Uterus (tissue), 4 donors: ENCODE measurements around the gene PSORS1C1. TPM values are rescaled to one million over a fixed set of nuclear protein-coding genes. Genes with fewer than 3 reads are reported as not detected.
"Not testable (repeated sequence)": the region's sequence is repeated elsewhere in the genome, so short reads cannot be mapped to it uniquely, and the experiment has no call there.

Experiments
- DNase-seq, 2 donors: peaks; one replicate each; pipeline ENCODE4 v3.0.0-alpha.2; 2019 to 2020
- H3K27ac ChIP-seq, 2 donors: fragments of 200-600 bp; sonication (generic); 1 replicate in 1 of 2; 2 replicates in 1 of 2; pipeline ENCODE4 v1.5.1; 2016 to 2018
- H3K27me3 ChIP-seq, 2 donors: fragments of 200-600 bp; sonication (generic); one replicate each; pipeline ENCODE4 v1.5.1; 2018 to 2019; ENCODE audit warnings: control low read depth in 1 of 2
- H3K36me3 ChIP-seq, 2 donors: fragments of 200-600 bp; sonication (generic); one replicate each; pipeline ENCODE4 v1.5.1; 2019; ENCODE audit warnings: control low read depth in 1 of 2
- H3K4me1 ChIP-seq, 2 donors: fragments of 200-600 bp; sonication (generic); one replicate each; pipeline ENCODE4 v1.5.1; 2018 to 2019; ENCODE audit warnings: control low read depth in 1 of 2
- H3K4me3 ChIP-seq, 2 donors: fragments of 200-600 bp; sonication (generic); 1 replicate in 1 of 2; 2 replicates in 1 of 2; pipeline ENCODE4 v1.5.1; 2018 to 2019; ENCODE audit warnings: mild to moderate bottlenecking in 1 of 2
- H3K9me3 ChIP-seq, 2 donors: fragments of 200-600 bp; sonication (generic); one replicate each; pipeline ENCODE4 v1.5.1; 2019; ENCODE audit warnings: control low read depth in 1 of 2
- CTCF ChIP-seq, 4 experiments: fragments of 200-600 bp in 2 of 4; fragments of 450-650 bp in 2 of 4; sonication (generic) in 2 of 4; IDR thresholded peaks; one replicate each; pipeline ENCODE4 v1.5.1; 2016 to 2019; ENCODE audit warnings: antibody characterized with exemption in 4 of 4, mild to moderate bottlenecking in 2 of 4, moderate library complexity in 1 of 4
- POLR2A ChIP-seq, 2 donors: fragments of 450-650 bp; IDR thresholded peaks; one replicate each; pipeline ENCODE4 v1.6.1; 2016; ENCODE audit warnings: antibody characterized with exemption in 2 of 2, mild to moderate bottlenecking in 1 of 2, moderate library complexity in 1 of 2
- intact Hi-C: fragments of 100-400 bp; cut with DNase I; formaldehyde crosslinking; loops from one replicate; pipeline ENCODE4 v1.15.1; 2023; ENCODE audit warnings: low total_unique reads
- total RNA-seq, 4 donors: library from RNA; depleted of rRNA in 3 of 4; stranded (reverse); fragments of >200 nt in 3 of 4; gene quantifications; one replicate each; pipeline versions ENCODE4 v1.1.0 to v1.2.4, GENCODE V29; 2014 to 2023
- donor health status: DM: yes; HTN: yes; CAD: no.

The PSORS1C1 gene
- total RNA-seq, 4 donors from 2014 or later: under 0.01 to 4.5 (median 0.54) TPM

GRCh38 chr6:31163922-31164321 lies 49.3 kb downstream of the PSORS1C1 start:
- Histone ChIP-seq H3K4me1 (no peaks in the 10 kb centered on the region), H3K4me3 (no peak overlapping the region), H3K27me3 (no peaks in the 10 kb centered on the region), H3K36me3 (no peaks in the 10 kb centered on the region), H3K9me3 (no peaks in the 10 kb centered on the region), H3K27ac (no peak overlapping the region)
- TF ChIP-seq CTCF (IDR thresholded peaks at IDR 0.05) (no peak), POLR2A (IDR thresholded peaks at IDR 0.05) (no peak)
- no peak for DNase-seq
- intact Hi-C loops: no loop called here

GRCh38 chr6:31164475-31165063 lies 50.0 kb downstream of the PSORS1C1 start:
- DNase-seq, intact Hi-C loops, H3K27ac ChIP-seq, H3K27me3 ChIP-seq, H3K4me3 ChIP-seq, H3K9me3 ChIP-seq, H3K36me3 ChIP-seq, H3K4me1 ChIP-seq: not testable (repeated sequence)

GRCh38 chr6:31165064-31165832 lies 50.6 kb downstream of the PSORS1C1 start:
- H3K27me3 ChIP-seq, H3K27ac ChIP-seq, H3K9me3 ChIP-seq, H3K36me3 ChIP-seq, H3K4me1 ChIP-seq, H3K4me3 ChIP-seq, DNase-seq, intact Hi-C loops: not testable (repeated sequence)

- Histone ChIP-seq H3K27me3 (no peaks in the 10 kb centered on the region), H3K36me3 (no peaks in the 10 kb centered on the region), H3K27ac (no peak overlapping the region), H3K9me3 (no peaks in the 10 kb centered on the region), H3K4me3 (no peak overlapping the region), H3K4me1 (no peaks in the 10 kb centered on the region)
- no peak for DNase-seq
- intact Hi-C loops: no loop called here
- TF ChIP-seq CTCF (IDR thresholded peaks at IDR 0.05): no peak
- TF ChIP-seq POLR2A (IDR thresholded peaks at IDR 0.05): no peak
Observed at GRCh38 chr6:31165986-31166385, 51.4 kb downstream of the PSORS1C1 start.

- TF ChIP-seq CTCF (IDR thresholded peaks at IDR 0.05) (no peak), POLR2A (IDR thresholded peaks at IDR 0.05) (no peak)
- intact Hi-C loops: no loop called here
- DNase-seq: no peak
- Histone ChIP-seq H3K36me3 (no peaks in the 10 kb centered on the region), H3K4me3 (no peak overlapping the region), H3K9me3 (no peaks in the 10 kb centered on the region), H3K4me1 (no peaks in the 10 kb centered on the region), H3K27ac (no peak overlapping the region), H3K27me3 (no peaks in the 10 kb centered on the region)
Observed at GRCh38 chr6:31168606-31169005, 54.0 kb downstream of the PSORS1C1 start.

- Histone ChIP-seq H3K36me3 (no peaks in the 10 kb centered on the region), H3K4me3 (no peak overlapping the region), H3K9me3 (no peaks in the 10 kb centered on the region), H3K27ac (no peak overlapping the region), H3K4me1 (no peaks in the 10 kb centered on the region), H3K27me3 (no peaks in the 10 kb centered on the region)
- TF ChIP-seq CTCF (IDR thresholded peaks at IDR 0.05): no peak
- TF ChIP-seq POLR2A (IDR thresholded peaks at IDR 0.05): no peak
- intact Hi-C loops: no loop called here
- no peak for DNase-seq
Observed at GRCh38 chr6:31169123-31169857, 54.7 kb downstream of the PSORS1C1 start.

GRCh38 chr6:31169858-31170599 lies 55.4 kb downstream of the PSORS1C1 start:
- H3K27ac ChIP-seq, H3K4me1 ChIP-seq, H3K9me3 ChIP-seq, H3K27me3 ChIP-seq, H3K4me3 ChIP-seq, H3K36me3 ChIP-seq, intact Hi-C loops, DNase-seq: not testable (repeated sequence)
